Left forelimb (tissue), 1 donor: ENCODE data around the gene REEP3.

Source experiments
- DNase-seq: peaks from one replicate; pipeline ENCODE4 v3.0.0-alpha.2; 2018; ENCODE audit warnings: low spot score

REEP3 gene

GRCh38 chr10:63506554-63506953, 14.6 kb upstream of the REEP3 start:
- no peak for DNase-seq

GRCh38 chr10:63515002-63515763, 6.0 kb upstream of the REEP3 start:
- DNase-seq: no peak

GRCh38 chr10:63516207-63516606, 5.0 kb upstream of the REEP3 start:
- DNase-seq: no peak

- DNase-seq: no peak
These were observed 2.4 kb upstream of the REEP3 start for GRCh38 chr10:63518690-63519288.

GRCh38 chr10:63521416-63522276, 445 bp downstream of the REEP3 start:
- DNase-seq: peak; percentile 89

- DNase-seq: no peak
These were observed 1.1 kb downstream of the REEP3 start for GRCh38 chr10:63522277-63522687.

- DNase-seq: no peak
These were observed 1.8 kb downstream of the REEP3 start for GRCh38 chr10:63522995-63523394.

- DNase-seq: no peak
These were observed 3.8 kb downstream of the REEP3 start for GRCh38 chr10:63525021-63525420.

- DNase-seq: no peak
These were observed 6.2 kb downstream of the REEP3 start for GRCh38 chr10:63527401-63527800.

GRCh38 chr10:63528084-63528744, 7.0 kb downstream of the REEP3 start:
- no peak for DNase-seq

- no peak for DNase-seq
These were observed 9.2 kb downstream of the REEP3 start for GRCh38 chr10:63530409-63530808.

- no peak for DNase-seq
These were observed 13.5 kb downstream of the REEP3 start for GRCh38 chr10:63534723-63535122.

GRCh38 chr10:63536698-63537097, 15.5 kb downstream of the REEP3 start:
- no peak for DNase-seq

GRCh38 chr10:63537536-63537935, 16.3 kb downstream of the REEP3 start:
- no peak for DNase-seq

- DNase-seq: no peak
These were observed 18.2 kb downstream of the REEP3 start for GRCh38 chr10:63539377-63539776.

GRCh38 chr10:63539994-63540393, 18.8 kb downstream of the REEP3 start:
- no peak for DNase-seq

- DNase-seq: no peak
These were observed 21.8 kb downstream of the REEP3 start for GRCh38 chr10:63542835-63543575.

- no peak for DNase-seq
These were observed 22.4 kb downstream of the REEP3 start for GRCh38 chr10:63543576-63543962.

- no peak for DNase-seq
These were observed 23.2 kb downstream of the REEP3 start for GRCh38 chr10:63544418-63544817.

- no peak for DNase-seq
These were observed 26.6 kb downstream of the REEP3 start for GRCh38 chr10:63547628-63548360.

GRCh38 chr10:63548860-63549259, 27.7 kb downstream of the REEP3 start:
- DNase-seq: no peak
